Liver (tissue), 9 donors: ENCODE results near the gene PDE3A. TPM values are rescaled to one million over a fixed set of nuclear protein-coding genes. Genes with fewer than 3 reads are reported as not detected.

Experiments used
- DNase-seq: peaks from one replicate; pipeline ENCODE4 v3.0.0-alpha.2; 2017; ENCODE audit warnings: low spot score
- H3K27ac ChIP-seq, 2 donors: one replicate each; pipeline ENCODE4 v1.7.0; 2013; ENCODE audit warnings: inconsistent platforms in 2 of 2, low read length in 2 of 2, control low read depth in 1 of 2, low read depth in 1 of 2, mild to moderate bottlenecking in 1 of 2
- H3K27me3 ChIP-seq, 4 donors: one replicate each; pipeline versions ENCODE4 v1.6.1 to v1.7.0; 2013; ENCODE audit warnings: low read length in 3 of 4, inconsistent platforms in 1 of 4, mild to moderate bottlenecking in 1 of 4, moderate library complexity in 1 of 4; ENCODE audit not compliant: control insufficient read depth in 4 of 4, insufficient read depth in 4 of 4
- H3K36me3 ChIP-seq, 4 donors: one replicate each; pipeline versions ENCODE4 v1.6.1 to v1.7.0; 2013; ENCODE audit warnings: low read length in 3 of 4, mild to moderate bottlenecking in 3 of 4, low read depth in 1 of 4, moderate library complexity in 1 of 4; ENCODE audit not compliant: control insufficient read depth in 4 of 4, insufficient read depth in 3 of 4
- H3K4me1 ChIP-seq, 4 donors: one replicate each; pipeline versions ENCODE4 v1.6.1 to v1.7.0; 2013; ENCODE audit warnings: low read length in 3 of 4, mild to moderate bottlenecking in 3 of 4, moderate library complexity in 1 of 4; ENCODE audit not compliant: control insufficient read depth in 4 of 4, insufficient read depth in 4 of 4
- H3K4me3 ChIP-seq, 3 donors: one replicate each; pipeline versions ENCODE4 v1.6.1 to v1.7.0; 2013; ENCODE audit warnings: low read length in 3 of 3, control low read depth in 1 of 3, low read depth in 1 of 3, mild to moderate bottlenecking in 1 of 3
- H3K9ac ChIP-seq, 2 donors: one replicate each; pipeline ENCODE4 v1.7.0; 2013; ENCODE audit warnings: low read length in 2 of 2, mild to moderate bottlenecking in 2 of 2, moderate library complexity in 2 of 2, control low read depth in 1 of 2, low read depth in 1 of 2
- H3K9me3 ChIP-seq, 4 donors: one replicate each; pipeline versions ENCODE4 v1.6.1 to v1.7.0; 2013; ENCODE audit warnings: low read length in 3 of 4; ENCODE audit not compliant: control insufficient read depth in 4 of 4
- ATF3 ChIP-seq: IDR thresholded peaks from 2 replicates; pipeline ENCODE4 v1.6.1; 2016; ENCODE audit warnings: antibody characterized with exemption
- CTCF ChIP-seq: fragments of 150-350 bp; IDR thresholded peaks from 2 replicates; pipeline ENCODE4 v1.5.1; 2017; ENCODE audit warnings: improper control_type of control experiment, low read depth, low read length; ENCODE audit not compliant: missing input control
- EGR1 ChIP-seq, 2 donors: IDR thresholded peaks; 2 replicates each; pipeline ENCODE4 v1.6.1; 2016 to 2018; ENCODE audit warnings: antibody characterized with exemption in 2 of 2, low read depth in 2 of 2
- FOXA1 ChIP-seq: IDR thresholded peaks from 2 replicates; pipeline ENCODE4 v1.6.1; 2016; ENCODE audit warnings: antibody characterized with exemption
- FOXA2 ChIP-seq: IDR thresholded peaks from 2 replicates; pipeline ENCODE4 v1.6.1; 2016; ENCODE audit warnings: antibody characterized with exemption
- GABPA ChIP-seq, 2 donors: IDR thresholded peaks in 1 of 2; conservative IDR thresholded peaks in 1 of 2; 2 replicates each; pipeline ENCODE4 v1.6.1; 2016; ENCODE audit warnings: antibody characterized with exemption in 2 of 2, mild to moderate bottlenecking in 1 of 2, moderate library complexity in 1 of 2
- HNF4A ChIP-seq, 2 donors: conservative IDR thresholded peaks; 2 replicates each; pipeline ENCODE4 v1.6.1; 2016; ENCODE audit warnings: antibody characterized with exemption in 2 of 2, mild to moderate bottlenecking in 2 of 2
- HNF4G ChIP-seq: IDR thresholded peaks from 2 replicates; pipeline ENCODE4 v1.6.1; 2016; ENCODE audit warnings: antibody characterized with exemption
- JUND ChIP-seq, 2 donors: IDR thresholded peaks; 2 replicates each; pipeline ENCODE4 v1.6.1; 2016; ENCODE audit warnings: antibody characterized with exemption in 2 of 2
- MAX ChIP-seq: IDR thresholded peaks from 2 replicates; pipeline ENCODE4 v1.6.1; 2016; ENCODE audit warnings: antibody characterized with exemption
- NR2F2 ChIP-seq: IDR thresholded peaks from 2 replicates; pipeline ENCODE4 v1.6.1; 2016; ENCODE audit warnings: antibody characterized with exemption
- RAD21 ChIP-seq, 2 donors: IDR thresholded peaks; 2 replicates each; pipeline ENCODE4 v1.6.1; 2016; ENCODE audit warnings: antibody characterized with exemption in 2 of 2, mild to moderate bottlenecking in 2 of 2
- REST ChIP-seq: IDR thresholded peaks from 2 replicates; pipeline ENCODE4 v1.6.1; 2016; ENCODE audit warnings: antibody characterized with exemption, mild to moderate bottlenecking
- RXRA ChIP-seq, 2 donors: IDR thresholded peaks; 2 replicates each; pipeline ENCODE4 v1.6.1; 2017 to 2018; ENCODE audit warnings: antibody characterized with exemption in 2 of 2, mild to moderate bottlenecking in 1 of 2
- SP1 ChIP-seq: IDR thresholded peaks from 2 replicates; pipeline ENCODE4 v1.6.1; 2018; ENCODE audit warnings: antibody characterized with exemption, mild to moderate bottlenecking
- TAF1 ChIP-seq: conservative IDR thresholded peaks from 2 replicates; pipeline ENCODE4 v1.6.1; 2016; ENCODE audit warnings: antibody characterized with exemption, mild to moderate bottlenecking
- YY1 ChIP-seq: IDR thresholded peaks from 2 replicates; pipeline ENCODE4 v1.6.1; 2016; ENCODE audit warnings: antibody characterized with exemption, mild to moderate bottlenecking
- ZBTB33 ChIP-seq: IDR thresholded peaks from 2 replicates; pipeline ENCODE4 v1.6.1; 2016; ENCODE audit warnings: antibody characterized with exemption
- WGBS: extraction: QIAGEN DNeasy Blood & Tissue Kit; methylation state at CpG from one replicate; pipeline ENCODE4 v1.1.7; 2013; 5-methylcytosine and 5-hydroxymethylcytosine counted together
- polyA plus RNA-seq, 2 donors: library from polyadenylated mRNA; stranded (reverse) in 1 of 2; unstranded in 1 of 2; fragments of 200-250 nt in 1 of 2; fragments of >200 nt in 1 of 2; fragmentation: Nextera tagmentation in 1 of 2; extraction: Ambion mirVana in 1 of 2; gene quantifications; one replicate each; pipeline versions ENCODE4 v1.2.1 to v1.2.3, GENCODE V29; 2013 to 2015
- total RNA-seq, 2 donors: library from RNA; depleted of rRNA; stranded (reverse); fragments of >200 nt; gene quantifications; one replicate each; pipeline ENCODE4 v1.2.3, GENCODE V29; 2014
- donor health status: healthy.
- donor health status: healthy.
- donor health status: healthy.
- donor health status: healthy.
- donor health status: healthy.

Gene PDE3A
- total and polyA plus RNA-seq, 4 donors = 0.50 to 3.8 (median 2.2) TPM

- Histone ChIP-seq H3K9ac (no peak overlapping the region), H3K36me3 (no peaks in the 10 kb centered on the region), H3K27ac (no peak overlapping the region), H3K9me3 (no peaks in the 10 kb centered on the region), H3K4me1 (peaks cover 0 to 18% (median 16%) of the 10 kb centered on the region in 4 donors), H3K27me3 (peaks cover 0 to 5% (median 1%) of the 10 kb centered on the region in 4 donors), H3K4me3 (no peak overlapping the region)
- DNase-seq = no peak
- TF ChIP-seq ATF3 = no peak
- TF ChIP-seq MAX = no peak
- 78% methylated on average over 4 of the region's 4 CpGs for WGBS
Measured at GRCh38 chr12:20364501-20364900, 3.8 kb upstream of the PDE3A start.

DNA sequence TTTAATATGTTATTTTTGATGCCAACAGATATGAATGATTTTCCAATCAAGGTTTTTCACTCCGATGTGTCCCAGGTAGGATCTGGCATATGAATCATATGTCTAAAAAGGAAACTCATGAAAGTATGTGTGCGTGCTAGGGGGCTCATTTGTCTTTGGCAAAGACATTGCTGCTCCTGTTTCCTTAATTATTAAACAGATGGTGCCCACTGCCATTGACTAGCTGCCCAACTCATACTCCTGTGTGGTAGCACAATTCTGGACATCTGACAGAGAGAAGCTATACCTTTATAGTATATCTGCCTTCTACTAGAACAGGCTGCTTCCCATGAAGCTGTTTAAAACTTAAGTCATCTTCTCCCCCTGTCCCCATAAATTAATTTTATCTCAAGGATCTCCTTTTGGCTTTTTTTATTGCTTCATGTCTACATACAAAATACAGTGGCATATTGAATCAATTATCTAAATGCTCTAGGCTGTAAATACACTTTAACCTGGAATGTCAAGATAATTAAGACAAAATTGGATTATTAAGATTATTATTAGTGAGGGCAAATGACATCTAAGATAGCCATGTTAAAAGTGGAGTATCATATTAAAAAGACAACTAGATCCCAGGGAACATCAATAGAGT is 1.4 kb upstream of the PDE3A start:
- peaks cover 0 to 25% (median 21%) of the 10 kb centered on the region in 4 donors for H3K4me1 ChIP-seq
- 90% methylated on average over 2 of the region's 2 CpGs for WGBS
- no peak for DNase-seq
- no peaks in the 10 kb centered on the region for H3K9me3 ChIP-seq
- TF ChIP-seq REST (no peak), FOXA2 (no peak), TAF1 (no peak), HNF4A (conservative IDR thresholded peaks at IDR 0.05) (no peak), GABPA (IDR thresholded peaks at IDR 0.05 in 1 of 2, conservative IDR thresholded peaks at IDR 0.05 in 1 of 2) (no peak), CTCF (no peak), JUND (IDR thresholded peaks at IDR 0.05) (no peak), EGR1 (IDR thresholded peaks at IDR 0.05; ENCODE audit: low read depth in 2 of 2) (no peak), ATF3 (no peak), HNF4G (no peak), RXRA (IDR thresholded peaks at IDR 0.05) (no peak), FOXA1 (no peak), RAD21 (IDR thresholded peaks at IDR 0.05) (no peak), NR2F2 (no peak), SP1 (no peak), ZBTB33 (no peak), MAX (no peak), YY1 (no peak)
- H3K9ac ChIP-seq = no peak overlapping the region
- no peaks in the 10 kb centered on the region for H3K36me3 ChIP-seq
- H3K27ac ChIP-seq = no peak overlapping the region
- peaks cover 0 to 17% (median 5%) of the 10 kb centered on the region in 4 donors for H3K27me3 ChIP-seq
- no peak overlapping the region for H3K4me3 ChIP-seq
